Upper lobe of right lung (tissue), 1 donor: Measurements from ENCODE around the gene NR2C2. TPM values are rescaled to one million over a fixed set of nuclear protein-coding genes. Genes with fewer than 3 reads are reported as not detected.
A peak's percentile ranks its signal among the peaks of the same experiment; 100 is the strongest.

ENCODE experiments used
- ATAC-seq: fragments of 200-7000 bp; cut with Tn5 transposase; one replicate; pipeline ENCODE4 v1.9.1; 2020; ENCODE audit warnings: mild to moderate bottlenecking, moderate library complexity
- DNase-seq: peaks from one replicate; pipeline ENCODE4 v3.0.0-alpha.2; 2020
- H3K27ac ChIP-seq: fragments of 200-600 bp; one replicate; pipeline ENCODE4 v1.8.0; 2022
- H3K27me3 ChIP-seq: fragments of 200-600 bp; one replicate; pipeline ENCODE4 v1.8.0; 2022; ENCODE audit warnings: mild to moderate bottlenecking
- H3K36me3 ChIP-seq: fragments of 200-600 bp; one replicate; pipeline ENCODE4 v1.8.0; 2022
- H3K4me1 ChIP-seq: fragments of 200-600 bp; one replicate; pipeline ENCODE4 v1.8.0; 2022
- H3K4me3 ChIP-seq: fragments of 200-600 bp; one replicate; pipeline ENCODE4 v1.8.0; 2022; ENCODE audit warnings: mild to moderate bottlenecking
- H3K9me3 ChIP-seq: fragments of 200-600 bp; one replicate; pipeline ENCODE4 v1.8.0; 2022
- intact Hi-C: fragments of 100-400 bp; cut with DNase I; formaldehyde crosslinking; loops from one replicate; pipeline ENCODE4 v1.11.0; 2022
- total RNA-seq: library from RNA; stranded (reverse); fragmentation: NEBNext Ultra II Directional; extraction: Animal tissue kit (Norgen Biotek cat#: 25700); gene quantifications from one replicate; pipeline ENCODE4 v1.2.1, GENCODE V29; 2021
- TF ChIP-seq, protein P1 (sequence below): fragments of 200-600 bp; IDR thresholded peaks from one replicate; pipeline ENCODE4 v1.8.0; 2022; ENCODE audit warnings: antibody characterized with exemption
- donor health status: DM: no; HTN: yes; CAD: no; lungs with severe emphysema.

NR2C2 gene
- total RNA-seq, 1 donor from 2014 or later: 52.5 TPM

DNA sequence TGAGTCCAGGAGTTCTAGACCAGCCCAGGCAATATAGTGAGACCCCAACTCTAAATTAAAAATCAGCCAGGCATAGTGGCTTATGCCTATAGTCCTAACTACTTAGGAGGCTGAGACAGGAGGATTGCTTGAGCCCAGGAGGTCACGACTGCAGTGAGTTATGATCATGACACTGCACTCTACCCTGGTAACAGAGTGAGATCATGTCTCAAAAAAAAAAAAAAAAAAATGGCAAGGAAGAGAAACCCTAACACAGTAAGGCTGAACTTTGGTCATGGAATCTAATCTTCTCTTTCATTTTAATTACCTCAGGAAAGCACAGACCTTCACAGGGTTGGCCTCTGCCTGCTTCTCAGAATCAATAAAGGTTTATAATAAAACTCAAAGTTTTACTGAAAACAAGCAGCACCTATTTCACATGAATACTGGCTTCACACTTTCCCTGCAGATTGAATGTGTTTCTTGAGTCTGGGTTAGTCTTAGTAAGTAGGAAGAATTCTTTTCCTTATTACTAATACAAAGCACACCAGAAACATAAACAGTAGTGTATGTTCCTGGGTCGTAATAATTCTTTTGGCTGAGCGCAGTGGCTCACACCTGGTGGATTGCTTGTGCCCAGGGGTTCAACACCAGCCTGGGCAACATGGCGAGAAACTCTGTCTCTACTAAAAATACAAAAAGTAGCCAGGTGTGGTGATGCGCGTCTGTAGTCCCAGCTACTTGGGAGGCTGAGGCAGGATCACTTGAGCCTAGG, 11.6 kb upstream of the NR2C2 start:
- H3K4me1 ChIP-seq: no peaks in the 10 kb centered on the region
- DNase-seq (no peak), ATAC-seq (no peak)
- TF ChIP-seq, protein P1, sequence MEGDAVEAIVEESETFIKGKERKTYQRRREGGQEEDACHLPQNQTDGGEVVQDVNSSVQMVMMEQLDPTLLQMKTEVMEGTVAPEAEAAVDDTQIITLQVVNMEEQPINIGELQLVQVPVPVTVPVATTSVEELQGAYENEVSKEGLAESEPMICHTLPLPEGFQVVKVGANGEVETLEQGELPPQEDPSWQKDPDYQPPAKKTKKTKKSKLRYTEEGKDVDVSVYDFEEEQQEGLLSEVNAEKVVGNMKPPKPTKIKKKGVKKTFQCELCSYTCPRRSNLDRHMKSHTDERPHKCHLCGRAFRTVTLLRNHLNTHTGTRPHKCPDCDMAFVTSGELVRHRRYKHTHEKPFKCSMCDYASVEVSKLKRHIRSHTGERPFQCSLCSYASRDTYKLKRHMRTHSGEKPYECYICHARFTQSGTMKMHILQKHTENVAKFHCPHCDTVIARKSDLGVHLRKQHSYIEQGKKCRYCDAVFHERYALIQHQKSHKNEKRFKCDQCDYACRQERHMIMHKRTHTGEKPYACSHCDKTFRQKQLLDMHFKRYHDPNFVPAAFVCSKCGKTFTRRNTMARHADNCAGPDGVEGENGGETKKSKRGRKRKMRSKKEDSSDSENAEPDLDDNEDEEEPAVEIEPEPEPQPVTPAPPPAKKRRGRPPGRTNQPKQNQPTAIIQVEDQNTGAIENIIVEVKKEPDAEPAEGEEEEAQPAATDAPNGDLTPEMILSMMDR: no peak
- H3K9me3 ChIP-seq: no peaks in the 10 kb centered on the region
- no peaks in the 10 kb centered on the region for H3K36me3 ChIP-seq
- no peak overlapping the region for H3K27ac ChIP-seq
- no peak overlapping the region for H3K4me3 ChIP-seq
- H3K27me3 ChIP-seq: no peaks in the 10 kb centered on the region
- intact Hi-C loops: no loop called here

DNA sequence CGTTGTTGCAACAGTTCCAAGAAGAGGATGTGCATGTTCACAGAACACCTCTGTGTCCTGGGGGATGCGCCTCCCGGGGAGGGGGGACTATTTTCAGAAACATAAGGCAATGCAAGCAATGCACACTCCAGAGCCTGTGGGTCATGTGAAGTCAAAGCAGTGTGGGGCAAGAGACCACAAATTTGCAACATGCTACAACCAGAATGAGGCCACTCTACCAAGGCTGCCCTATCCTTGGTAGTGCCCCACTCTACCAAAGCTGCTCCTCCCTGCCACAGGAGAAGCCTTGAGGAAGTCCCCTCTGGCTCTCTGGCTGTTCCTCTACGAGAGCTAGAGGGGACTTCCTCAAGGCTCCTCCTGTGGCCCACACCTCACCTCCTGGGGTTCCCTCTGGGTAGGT, 8.4 kb upstream of the NR2C2 start:
- intact Hi-C loops: no loop called here
- Histone ChIP-seq H3K27me3 (no peaks in the 10 kb centered on the region), H3K4me1 (no peaks in the 10 kb centered on the region), H3K27ac (no peak overlapping the region), H3K4me3 (no peak overlapping the region), H3K36me3 (peaks cover 19% of the 10 kb centered on the region), H3K9me3 (no peaks in the 10 kb centered on the region)
- TF ChIP-seq, protein P1: no peak
- DNase-seq (no peak), ATAC-seq (peak; percentile 72)

DNA sequence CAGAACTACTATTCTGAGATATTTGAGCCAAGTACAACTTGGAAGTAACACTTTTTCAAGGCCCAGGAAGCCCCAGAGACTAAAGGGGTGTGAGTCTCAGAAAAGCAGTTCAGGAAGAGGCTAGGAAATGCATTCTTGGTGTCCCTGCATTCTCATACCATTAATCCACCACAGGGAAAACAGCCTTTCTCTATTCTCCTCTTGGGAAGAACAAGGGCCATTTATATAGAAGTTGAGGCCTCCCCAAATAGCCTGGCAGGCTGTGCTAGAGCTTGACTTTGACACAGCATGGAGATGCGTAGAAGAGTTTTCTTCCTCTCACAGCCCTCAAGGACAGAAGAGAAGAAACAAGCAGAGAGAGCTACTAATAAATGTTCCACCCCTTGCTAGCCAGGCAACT, 5.5 kb upstream of the NR2C2 start:
- no peaks in the 10 kb centered on the region for H3K9me3 ChIP-seq
- DNase-seq: no peak
- H3K4me1 ChIP-seq: peaks cover 7% of the 10 kb centered on the region
- TF ChIP-seq, protein P1: no peak
- no peak overlapping the region for H3K27ac ChIP-seq
- H3K36me3 ChIP-seq: peaks cover 37% of the 10 kb centered on the region
- H3K27me3 ChIP-seq: no peaks in the 10 kb centered on the region
- ATAC-seq: no peak
- intact Hi-C loops: no loop called here
- no peak overlapping the region for H3K4me3 ChIP-seq

DNA sequence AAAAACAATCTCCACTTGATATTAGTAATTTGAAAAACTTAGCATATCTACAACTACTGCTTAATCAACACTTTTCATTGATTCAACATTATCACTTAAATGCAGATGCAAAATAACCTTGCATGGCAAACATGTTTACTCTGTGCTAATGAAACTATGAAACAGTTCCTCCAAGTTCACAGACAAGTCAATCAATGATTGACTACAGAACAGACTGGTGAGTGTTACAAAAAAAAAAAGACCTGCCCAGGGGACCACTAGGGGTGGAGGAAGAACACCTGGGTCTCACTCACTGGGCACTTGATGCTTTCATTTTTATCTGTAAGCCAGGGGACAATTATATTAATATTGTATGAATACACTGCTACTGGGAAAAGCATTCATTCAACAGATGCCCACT, 4.3 kb upstream of the NR2C2 start:
- Histone ChIP-seq H3K4me1 (peaks cover 7% of the 10 kb centered on the region), H3K36me3 (peaks cover 37% of the 10 kb centered on the region), H3K27ac (no peak overlapping the region), H3K27me3 (no peaks in the 10 kb centered on the region), H3K4me3 (no peak overlapping the region), H3K9me3 (no peaks in the 10 kb centered on the region)
- no peak for ATAC-seq
- TF ChIP-seq, protein P1: no peak
- no peak for DNase-seq
- intact Hi-C loops: no loop called here

DNA sequence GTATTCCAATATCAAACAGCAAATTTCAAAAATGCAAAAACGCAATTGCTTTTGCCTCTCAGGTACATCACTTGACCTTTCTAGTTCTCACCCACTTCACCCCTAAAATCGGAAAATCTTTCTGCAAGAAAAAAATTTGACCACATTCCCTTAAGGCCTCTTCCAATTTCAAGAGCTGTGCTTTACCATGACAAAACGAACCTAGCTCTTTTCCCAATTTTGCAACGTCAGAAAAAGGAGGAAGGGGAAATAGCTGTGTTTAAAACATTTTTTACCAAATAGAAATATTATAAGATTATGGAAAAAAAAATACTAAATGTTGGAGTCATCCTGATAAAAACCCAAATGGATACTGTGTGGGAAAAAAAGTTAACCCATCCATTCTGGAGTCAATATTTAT, 1.1 kb upstream of the NR2C2 start:
- peak overlapping the region; percentile 99 for H3K27ac ChIP-seq
- peaks cover 19% of the 10 kb centered on the region for H3K4me1 ChIP-seq
- no peak for DNase-seq
- H3K36me3 ChIP-seq: peaks cover 37% of the 10 kb centered on the region
- ATAC-seq: no peak
- H3K27me3 ChIP-seq: no peaks in the 10 kb centered on the region
- intact Hi-C loops: no loop called here
- TF ChIP-seq, protein P1: no peak
- H3K4me3 ChIP-seq: peak overlapping the region; percentile 81
- H3K9me3 ChIP-seq: no peaks in the 10 kb centered on the region

DNA sequence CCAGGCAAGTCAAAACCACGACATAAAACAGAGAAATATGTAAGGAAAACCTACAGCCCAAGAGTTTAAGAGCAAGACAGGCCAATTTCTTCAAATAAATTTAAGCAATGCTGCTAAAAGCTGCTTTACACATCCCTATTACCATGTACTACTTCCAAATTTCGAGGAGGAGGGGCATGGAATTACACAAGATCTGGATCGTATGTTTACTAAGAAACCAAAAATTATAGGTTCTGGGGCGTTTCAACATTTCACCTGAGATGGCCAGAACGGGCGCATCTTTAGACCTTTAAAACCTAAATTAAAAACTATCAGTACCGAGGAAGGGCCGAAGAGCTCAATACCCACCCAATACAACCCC, 664 bp upstream of the NR2C2 start:
- intact Hi-C loops: no loop called here
- H3K4me3 ChIP-seq: peak overlapping the region; percentile 81
- H3K4me1 ChIP-seq: peaks cover 19% of the 10 kb centered on the region
- TF ChIP-seq, protein P1: no peak
- no peak for ATAC-seq
- peak overlapping the region; percentile 99 for H3K27ac ChIP-seq
- no peaks in the 10 kb centered on the region for H3K27me3 ChIP-seq
- DNase-seq: no peak
- no peaks in the 10 kb centered on the region for H3K9me3 ChIP-seq
- peaks cover 37% of the 10 kb centered on the region for H3K36me3 ChIP-seq
